ENCODE results near the gene SCO2. TPM values are rescaled to one million over a fixed set of nuclear protein-coding genes. Genes with fewer than 3 reads are reported as not detected.

The SCO2 gene
- polyA plus RNA-seq, 1 donor (not counting 4 experiments of a cell fraction or from before 2014, with no cell fraction given), result 1.9 TPM

DNA sequence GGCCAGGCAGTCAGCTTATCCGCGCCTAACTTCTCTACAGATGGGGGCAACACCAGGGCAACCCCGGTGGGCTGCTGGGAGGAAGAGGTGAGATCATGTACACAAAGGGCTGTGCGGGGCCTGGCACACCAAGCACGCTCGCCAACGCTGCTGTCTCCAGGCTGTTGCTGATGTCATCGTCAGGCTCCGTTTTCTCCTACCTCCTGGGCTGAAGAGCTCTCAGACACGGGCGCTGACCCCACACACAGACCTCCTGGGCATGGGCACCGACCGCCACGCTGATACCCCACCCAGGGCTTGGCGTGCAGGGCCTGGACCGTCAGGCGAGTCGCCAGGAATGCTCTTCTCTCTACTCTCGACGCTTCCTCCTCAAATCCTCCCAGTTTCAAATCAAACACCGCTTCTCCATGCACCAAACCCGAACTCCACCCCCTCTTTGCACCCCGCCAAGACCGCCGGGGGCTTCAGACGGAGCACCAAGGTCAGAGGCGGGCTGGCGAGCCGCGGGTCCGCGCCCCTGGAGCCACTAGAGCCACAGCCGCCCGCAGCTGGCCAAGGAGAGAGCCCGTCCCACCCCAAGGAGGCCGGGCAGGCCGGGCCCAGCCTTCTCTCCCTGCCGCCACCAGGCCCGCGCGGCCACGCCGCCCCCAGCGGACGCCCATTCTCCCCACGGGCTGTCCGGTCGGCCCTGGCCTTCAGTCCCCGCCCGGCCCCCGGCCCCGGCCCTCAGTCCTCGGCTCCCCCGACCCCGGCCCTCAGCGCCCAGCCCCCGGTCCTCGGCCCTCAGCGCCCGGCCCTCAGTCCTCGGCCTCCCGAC lies 51.3 kb downstream of the SCO2 start:
- H3K79me2 ChIP-seq (ENCODE audit: control insufficient read depth, insufficient read depth, low read length), result peaks cover 49% of the 10 kb centered on the region
- peaks cover 16% of the 10 kb centered on the region for H3K9me1 ChIP-seq (ENCODE audit: control insufficient read depth, extremely low read depth, insufficient read depth, low read length)
- peak overlapping the region; percentile 49 for H3K27ac ChIP-seq (ENCODE audit: control insufficient read depth, insufficient read depth, low read length)
- H3K9me3 ChIP-seq (ENCODE audit: control insufficient read depth, low read depth, low read length), result no peaks in the 10 kb centered on the region
- H3K36me3 ChIP-seq (ENCODE audit: control insufficient read depth in 2 of 2, extremely low read depth in 1 of 2, insufficient read depth in 2 of 2, low read length in 2 of 2), result peaks cover 1 to 16% of the 10 kb centered on the region in 2 experiments
- FAIRE-seq (peak; percentile 53), DNase-seq (ENCODE audit: low read depth, low spot score) (no peak)
- H3K9ac ChIP-seq (ENCODE audit: control insufficient read depth, extremely low read depth, insufficient read depth, low read length), result peak overlapping the region; percentile 78
- peaks cover 36% of the 10 kb centered on the region for H4K20me1 ChIP-seq (ENCODE audit: control insufficient read depth, extremely low read depth, insufficient read depth, low read length)
- dilution Hi-C loops (cut with MboI; ENCODE audit: extremely low pct_ligation_motif_present, low sequenced_read_pairs), result no loop called here
- peak overlapping the region; percentile 96 for H3K4me2 ChIP-seq (ENCODE audit: control insufficient read depth, extremely low read depth, insufficient read depth, low read depth, low read length)
- TF ChIP-seq EZH2 (IDR thresholded peaks at IDR 0.05; ENCODE audit: low read length), result no peak
- TF ChIP-seq, protein P1, sequence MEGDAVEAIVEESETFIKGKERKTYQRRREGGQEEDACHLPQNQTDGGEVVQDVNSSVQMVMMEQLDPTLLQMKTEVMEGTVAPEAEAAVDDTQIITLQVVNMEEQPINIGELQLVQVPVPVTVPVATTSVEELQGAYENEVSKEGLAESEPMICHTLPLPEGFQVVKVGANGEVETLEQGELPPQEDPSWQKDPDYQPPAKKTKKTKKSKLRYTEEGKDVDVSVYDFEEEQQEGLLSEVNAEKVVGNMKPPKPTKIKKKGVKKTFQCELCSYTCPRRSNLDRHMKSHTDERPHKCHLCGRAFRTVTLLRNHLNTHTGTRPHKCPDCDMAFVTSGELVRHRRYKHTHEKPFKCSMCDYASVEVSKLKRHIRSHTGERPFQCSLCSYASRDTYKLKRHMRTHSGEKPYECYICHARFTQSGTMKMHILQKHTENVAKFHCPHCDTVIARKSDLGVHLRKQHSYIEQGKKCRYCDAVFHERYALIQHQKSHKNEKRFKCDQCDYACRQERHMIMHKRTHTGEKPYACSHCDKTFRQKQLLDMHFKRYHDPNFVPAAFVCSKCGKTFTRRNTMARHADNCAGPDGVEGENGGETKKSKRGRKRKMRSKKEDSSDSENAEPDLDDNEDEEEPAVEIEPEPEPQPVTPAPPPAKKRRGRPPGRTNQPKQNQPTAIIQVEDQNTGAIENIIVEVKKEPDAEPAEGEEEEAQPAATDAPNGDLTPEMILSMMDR (optimal IDR thresholded peaks at IDR 0.05 in 1 of 3, IDR thresholded peaks at IDR 0.05 in 1 of 3, conservative IDR thresholded peaks at IDR 0.05 in 1 of 3; ENCODE audit: extremely low read depth in 1 of 3, insufficient read depth in 2 of 3, low read length in 3 of 3), result no peak
- peaks cover 62% of the 10 kb centered on the region for H3K4me1 ChIP-seq (ENCODE audit: control insufficient read depth, extremely low read depth, insufficient read depth, low read length)
- no peak overlapping the region for H2AFZ ChIP-seq (ENCODE audit: control insufficient read depth, low read length)
- no peaks in the 10 kb centered on the region for H3K27me3 ChIP-seq (ENCODE audit: control insufficient read depth, extremely low read depth, insufficient read depth, low read length)
- H3K4me3 ChIP-seq (ENCODE audit: control insufficient read depth in 2 of 3, extremely low read depth in 1 of 3, insufficient read depth in 2 of 3, low read depth in 1 of 3, low read length in 3 of 3), result peak overlapping the region; percentile 62 to 85 (median 80)

Other genes with a start within 250 kb of the SCO2 start
- 44.3 to 90.3 TPM (median 66.2 TPM) in 3 replicates for gene PLXNB2, start 218.0 kb downstream of the SCO2 start, polyA plus RNA-seq
- 0.94 to 3.1 TPM (median 1.4 TPM) in 3 replicates for gene DENND6B, start 198.6 kb downstream of the SCO2 start, polyA plus RNA-seq
- 19.8 to 29.7 TPM (median 23.2 TPM) in 3 replicates for gene PPP6R2, start 182.3 kb downstream of the SCO2 start, polyA plus RNA-seq
- 16.2 to 34.4 TPM (median 25.8 TPM) in 3 replicates for gene SBF1, start 50.6 kb downstream of the SCO2 start, polyA plus RNA-seq
- gene ADM2, start 44.1 kb downstream of the SCO2 start, polyA plus RNA-seq, result 0.21 to 0.54 TPM (median 0.27 TPM) in 3 replicates
- gene MIOX, start 38.7 kb downstream of the SCO2 start, polyA plus RNA-seq, result not detected in 3 replicates
- gene LMF2, start 17.9 kb downstream of the SCO2 start, polyA plus RNA-seq, result 13.2 to 29.4 TPM (median 22.0 TPM) in 3 replicates
- 11.0 to 16.4 TPM (median 11.4 TPM) in 3 replicates for gene NCAPH2, start 17.4 kb downstream of the SCO2 start, polyA plus RNA-seq
- gene TYMP, start 4.4 kb upstream of the SCO2 start, polyA plus RNA-seq, result 25.5 to 121 TPM (median 40.3 TPM) in 3 replicates
- 0.01 to 0.08 TPM in 2 of 3 replicates, not detected in the other for gene KLHDC7B, start 20.3 kb upstream of the SCO2 start, polyA plus RNA-seq
- 0.17 to 0.36 TPM in 2 of 3 replicates, not detected in the other for gene SYCE3, start 37.3 kb upstream of the SCO2 start, polyA plus RNA-seq
- gene CPT1B, start 52.8 kb upstream of the SCO2 start, polyA plus RNA-seq, result 10.2 to 14.6 TPM (median 11.0 TPM) in 3 replicates
- gene CHKB, start 57.3 kb upstream of the SCO2 start, polyA plus RNA-seq, result 39.5 to 54.9 TPM (median 49.0 TPM) in 3 replicates
- gene MAPK8IP2, start 75.2 kb upstream of the SCO2 start, polyA plus RNA-seq, result 0.29 to 1.0 TPM (median 0.31 TPM) in 3 replicates
- gene ARSA, start 102.6 kb upstream of the SCO2 start, polyA plus RNA-seq, result 12.1 to 20.8 TPM (median 19.5 TPM) in 3 replicates
- 1.00 to 1.8 TPM (median 1.6 TPM) in 3 replicates for gene SHANK3, start 147.2 kb upstream of the SCO2 start, polyA plus RNA-seq
- not detected in 3 replicates for gene ACR, start 212.6 kb upstream of the SCO2 start, polyA plus RNA-seq